Measurements from ENCODE around the gene NEUROG1.

DNA sequence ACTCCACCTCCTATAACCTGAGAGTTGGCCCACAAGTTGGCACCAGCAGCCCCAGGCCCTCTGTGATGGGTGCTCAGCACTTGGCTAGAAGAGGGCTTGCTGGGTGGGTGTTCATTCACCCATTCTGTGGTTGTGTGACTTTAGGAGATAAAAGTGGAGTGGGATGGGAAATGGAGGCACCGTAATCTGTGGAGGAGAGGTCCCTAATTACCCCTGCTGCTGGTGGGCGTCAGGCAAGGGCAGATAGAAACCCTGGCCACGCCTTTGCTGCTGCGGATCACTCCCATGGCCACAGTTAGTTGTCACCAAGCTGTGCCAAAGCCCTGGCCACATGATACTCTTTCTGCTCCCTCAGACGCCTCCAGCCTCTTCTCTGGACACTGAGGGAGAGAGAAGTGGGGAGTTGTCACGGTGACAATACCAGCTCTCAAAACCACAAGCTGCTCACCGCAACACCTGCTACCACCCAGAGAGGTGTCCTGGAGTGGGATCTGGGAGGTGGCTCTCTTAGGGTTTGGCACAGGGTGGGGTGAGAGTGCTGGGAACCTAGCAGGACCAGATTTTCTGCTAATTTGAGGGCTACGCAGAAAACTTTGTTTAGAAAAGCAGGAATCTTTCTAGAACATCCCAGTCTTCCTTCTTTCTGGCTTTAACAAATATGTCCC, 12.0 kb upstream of the NEUROG1 start:
- TF ChIP-seq, protein P1, sequence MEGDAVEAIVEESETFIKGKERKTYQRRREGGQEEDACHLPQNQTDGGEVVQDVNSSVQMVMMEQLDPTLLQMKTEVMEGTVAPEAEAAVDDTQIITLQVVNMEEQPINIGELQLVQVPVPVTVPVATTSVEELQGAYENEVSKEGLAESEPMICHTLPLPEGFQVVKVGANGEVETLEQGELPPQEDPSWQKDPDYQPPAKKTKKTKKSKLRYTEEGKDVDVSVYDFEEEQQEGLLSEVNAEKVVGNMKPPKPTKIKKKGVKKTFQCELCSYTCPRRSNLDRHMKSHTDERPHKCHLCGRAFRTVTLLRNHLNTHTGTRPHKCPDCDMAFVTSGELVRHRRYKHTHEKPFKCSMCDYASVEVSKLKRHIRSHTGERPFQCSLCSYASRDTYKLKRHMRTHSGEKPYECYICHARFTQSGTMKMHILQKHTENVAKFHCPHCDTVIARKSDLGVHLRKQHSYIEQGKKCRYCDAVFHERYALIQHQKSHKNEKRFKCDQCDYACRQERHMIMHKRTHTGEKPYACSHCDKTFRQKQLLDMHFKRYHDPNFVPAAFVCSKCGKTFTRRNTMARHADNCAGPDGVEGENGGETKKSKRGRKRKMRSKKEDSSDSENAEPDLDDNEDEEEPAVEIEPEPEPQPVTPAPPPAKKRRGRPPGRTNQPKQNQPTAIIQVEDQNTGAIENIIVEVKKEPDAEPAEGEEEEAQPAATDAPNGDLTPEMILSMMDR (IDR thresholded peaks at IDR 0.05), result no peak
- TF ChIP-seq POLR2A (IDR thresholded peaks at IDR 0.05; ENCODE audit: low read depth) (no peak), EP300 (IDR thresholded peaks at IDR 0.05) (no peak)
